AG20443 (cell line): ENCODE measurements around the gene PRR35.

Experiments
- DNase-seq: peaks from one replicate; pipeline ENCODE4 v3.0.0; 2012; ENCODE audit warnings: low spot score, mixed read lengths

The PRR35 gene

GRCh38 chr16:564690-565418, 4.7 kb downstream of the PRR35 start:
- DNase-seq = no peak

GRCh38 chr16:565419-566330, 5.5 kb downstream of the PRR35 start:
- DNase-seq = no peak

DNA sequence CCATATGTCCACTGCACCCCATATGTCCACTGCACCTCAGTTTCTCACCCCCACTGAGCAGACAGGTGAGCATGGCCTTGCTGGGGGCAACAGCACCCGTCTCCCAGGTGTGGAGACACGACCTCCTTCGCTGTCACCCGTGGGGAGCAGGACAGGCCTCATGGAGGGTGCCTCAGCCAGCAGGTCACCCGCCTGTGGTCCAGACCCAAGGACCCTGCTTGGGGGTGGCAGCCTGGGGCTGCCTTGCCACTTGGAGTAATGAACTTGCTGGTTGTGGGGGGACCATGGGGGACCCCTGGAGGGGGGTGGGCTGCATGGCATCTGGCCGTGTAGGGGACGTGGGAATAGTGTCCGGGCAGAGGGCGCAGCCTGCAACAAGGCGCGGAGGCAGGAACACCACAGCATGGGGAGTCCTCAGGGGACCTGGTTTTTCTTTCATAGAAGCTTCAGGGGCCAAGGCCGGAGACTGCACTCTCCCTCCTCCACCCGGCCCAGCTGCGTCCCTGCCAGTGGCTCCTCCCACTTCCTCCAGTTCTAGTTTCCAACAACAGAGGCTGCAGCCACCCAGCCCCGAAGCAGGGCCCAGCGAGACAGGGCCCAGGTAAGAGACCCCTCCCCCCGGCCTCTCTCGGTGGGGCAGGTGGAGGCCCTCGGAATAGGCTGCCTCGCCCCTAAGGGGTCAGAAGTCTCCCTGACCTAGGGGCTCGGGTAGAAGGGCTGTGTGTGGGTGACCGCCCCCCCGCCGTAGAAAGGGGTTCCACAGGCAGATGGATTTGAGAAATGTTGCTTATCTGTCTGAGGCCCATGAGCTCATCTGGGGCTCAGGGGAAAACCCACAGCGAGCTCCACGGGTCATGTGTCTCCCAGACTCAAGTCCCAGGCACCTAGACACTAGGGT, 6.5 kb downstream of the PRR35 start, which contains the start of gene NHLRC4:
Gene NHLRC4, plus strand, starts transcription at position 531 of the 898 bp plus-strand sequence. CDS start 1,043 bp downstream, outside the sequence.
- peak; percentile 73 for DNase-seq

GRCh38 chr16:567373-568256, 7.4 kb downstream of the PRR35 start:
- DNase-seq = no peak

- no peak for DNase-seq
Observed at GRCh38 chr16:568401-569258, 8.4 kb downstream of the PRR35 start.

- DNase-seq = peak; percentile 94
Observed at GRCh38 chr16:569445-570254, 9.5 kb downstream of the PRR35 start, which contains the start of gene PIGQ. TSS of gene PIGQ (plus strand) at chr16:569968. CDS start at chr16:574075, 4,107 bp downstream.

DNA sequence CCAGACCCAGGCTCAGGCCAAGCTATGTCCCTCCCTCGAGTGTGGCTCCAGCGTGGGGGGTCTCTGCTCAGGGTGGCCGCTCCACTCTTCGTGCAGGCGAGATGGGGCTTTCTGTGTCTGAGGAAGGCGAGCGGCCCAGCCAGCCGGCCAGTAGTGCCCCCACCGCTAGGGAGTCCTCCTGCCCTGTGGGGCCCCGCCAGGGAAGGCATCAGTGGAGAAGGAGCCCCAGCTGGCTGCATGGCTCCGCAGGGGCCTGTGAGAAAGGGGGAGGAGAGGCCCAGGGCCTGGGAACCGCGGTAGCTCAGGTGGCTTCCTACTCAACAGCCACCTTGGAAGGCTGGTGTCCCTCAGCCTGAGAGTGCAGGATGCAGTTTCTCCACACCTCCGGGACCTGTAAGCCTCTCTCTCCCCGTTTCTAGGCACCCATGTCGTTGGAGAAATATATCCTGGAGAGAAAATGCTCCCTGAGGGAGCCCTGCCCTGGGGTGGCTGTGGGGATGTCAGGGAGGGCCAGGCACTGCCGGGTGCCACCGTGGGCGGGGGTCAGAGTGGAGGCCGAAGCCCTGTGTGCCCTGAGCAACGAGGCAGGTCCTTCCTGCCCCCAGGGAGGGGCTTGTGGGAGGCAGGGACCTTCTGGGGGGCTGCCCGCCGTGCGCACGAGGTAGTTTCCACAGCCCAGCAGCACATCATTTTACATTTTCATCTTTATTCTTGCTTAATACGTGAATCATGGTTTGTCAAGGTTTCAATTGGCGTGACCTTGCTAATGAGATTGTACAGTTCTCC, 12.9 kb downstream of the PRR35 start:
- DNase-seq = no peak

DNA sequence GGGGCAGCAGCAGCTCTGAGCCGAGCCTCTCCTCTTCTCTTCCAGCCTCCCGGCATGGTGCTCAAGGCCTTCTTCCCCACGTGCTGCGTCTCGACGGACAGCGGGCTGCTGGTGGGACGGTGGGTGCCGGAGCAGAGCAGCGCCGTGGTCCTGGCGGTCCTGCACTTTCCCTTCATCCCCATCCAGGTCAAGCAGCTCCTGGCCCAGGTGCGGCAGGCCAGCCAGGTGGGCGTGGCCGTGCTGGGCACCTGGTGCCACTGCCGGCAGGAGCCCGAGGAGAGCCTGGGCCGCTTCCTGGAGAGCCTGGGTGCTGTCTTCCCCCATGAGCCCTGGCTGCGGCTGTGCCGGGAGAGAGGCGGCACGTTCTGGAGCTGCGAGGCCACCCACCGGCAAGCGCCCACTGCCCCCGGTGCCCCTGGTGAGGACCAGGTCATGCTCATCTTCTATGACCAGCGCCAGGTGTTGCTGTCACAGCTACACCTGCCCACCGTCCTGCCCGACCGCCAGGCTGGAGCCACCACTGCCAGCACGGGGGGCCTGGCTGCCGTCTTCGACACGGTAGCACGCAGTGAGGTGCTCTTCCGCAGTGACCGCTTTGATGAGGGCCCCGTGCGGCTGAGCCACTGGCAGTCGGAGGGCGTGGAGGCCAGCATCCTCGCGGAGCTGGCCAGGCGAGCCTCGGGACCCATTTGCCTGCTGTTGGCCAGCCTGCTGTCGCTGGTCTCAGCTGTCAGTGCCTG, 14.0 kb downstream of the PRR35 start:
- DNase-seq = no peak

DNA sequence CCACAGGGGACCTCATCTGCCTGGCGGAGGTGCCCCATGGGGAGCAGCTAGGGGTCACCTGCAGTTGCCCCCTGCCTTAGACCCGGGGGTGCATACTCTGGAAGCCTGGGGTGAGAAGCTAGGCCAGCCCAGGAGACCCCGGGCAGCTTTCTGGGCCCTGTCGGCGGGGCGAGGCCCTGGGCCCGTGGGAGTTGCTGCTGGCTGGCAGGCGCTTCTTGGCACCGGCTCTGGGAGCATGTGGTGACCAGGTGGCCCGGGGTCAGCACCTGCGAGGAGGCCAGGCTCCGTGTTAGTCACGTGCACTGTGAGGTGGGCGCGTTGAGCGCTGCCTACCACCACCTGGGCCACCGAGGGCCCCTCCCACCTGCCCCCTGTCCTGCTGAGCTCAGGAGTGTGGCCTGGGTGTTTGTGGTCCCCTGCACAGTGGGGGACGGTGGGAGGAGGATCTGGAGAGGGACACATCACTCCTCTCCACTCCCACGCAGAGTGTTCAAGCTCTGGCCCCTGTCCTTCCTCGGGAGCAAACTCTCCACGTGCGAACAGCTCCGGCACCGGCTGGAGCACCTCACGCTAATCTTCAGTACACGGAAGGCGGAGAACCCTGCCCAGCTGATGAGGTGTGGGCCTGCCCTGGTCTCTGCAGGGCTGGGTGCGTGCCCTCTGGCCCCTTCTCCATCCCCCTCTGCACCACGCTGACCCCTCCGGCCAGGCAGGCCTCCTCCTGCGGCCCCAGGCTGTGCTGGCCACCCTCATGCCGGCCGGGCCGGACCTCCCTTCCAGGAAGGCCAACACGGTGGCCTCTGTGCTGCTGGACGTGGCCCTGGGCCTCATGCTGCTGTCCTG, 15.4 kb downstream of the PRR35 start:
- no peak for DNase-seq

GRCh38 chr16:576197-576822, 16.1 kb downstream of the PRR35 start:
- no peak for DNase-seq

DNA sequence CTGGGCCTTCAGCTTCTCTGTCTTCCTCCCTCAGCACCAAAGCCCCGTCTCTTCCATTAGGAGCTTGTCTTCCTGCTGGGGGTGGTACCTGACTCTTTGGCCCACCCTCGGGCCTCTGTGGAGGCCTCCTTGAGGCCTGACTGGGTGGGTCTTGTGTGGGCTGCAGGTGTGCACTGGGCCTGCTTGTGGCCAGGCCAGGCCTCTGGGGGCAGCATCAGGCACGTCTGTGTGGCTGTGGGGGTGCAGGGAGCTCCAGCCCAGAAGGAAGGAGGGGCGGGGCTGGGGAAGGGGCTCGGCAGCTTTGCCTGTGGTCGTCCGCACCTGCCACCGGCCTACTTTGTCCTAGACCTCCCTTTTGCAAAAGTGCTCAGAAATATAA, 16.6 kb downstream of the PRR35 start:
- DNase-seq = no peak

DNA sequence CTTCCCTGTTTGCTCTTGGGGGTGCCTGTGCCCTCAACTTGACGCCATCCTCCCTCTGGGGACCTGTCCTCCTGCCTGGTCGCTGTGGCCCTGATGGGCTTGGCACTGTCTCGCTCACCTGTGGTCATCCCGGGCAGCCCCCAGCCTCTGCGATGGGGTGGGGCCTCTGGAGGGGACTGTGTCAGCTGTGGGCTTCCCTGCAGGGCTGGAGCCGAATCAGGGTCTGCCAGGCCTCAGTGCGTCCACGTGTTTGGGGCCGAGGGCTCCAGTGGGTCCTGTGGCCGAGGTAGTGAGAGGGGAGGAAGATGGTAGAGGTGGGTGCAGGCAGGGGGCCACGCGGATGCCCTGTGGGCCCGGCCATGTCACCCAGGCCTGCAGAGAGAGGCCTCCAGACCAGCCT, 17.6 kb downstream of the PRR35 start:
- no peak for DNase-seq

GRCh38 chr16:578232-578869, 18.2 kb downstream of the PRR35 start:
- DNase-seq = no peak

GRCh38 chr16:578870-579405, 18.7 kb downstream of the PRR35 start:
- DNase-seq = peak; percentile 90
